Activated CD4-positive, alpha-beta memory T cell treated with anti-CD3 and anti-CD28 coated beads for 36 hours (primary cell): ENCODE data around the gene LENEP. TPM values are rescaled to one million over a fixed set of nuclear protein-coding genes. Genes with fewer than 3 reads are reported as not detected.

Experiments
- CTCF ChIA-PET: fragments of 350-600 bp; sonication (Branson Sonifier 250); formaldehyde crosslinking; loops from one replicate; lab custom pipeline; 2021; ENCODE audit warnings: antibody characterized with exemption, inconsistent platforms; lab: Charles Lee
- POLR2A ChIA-PET: fragments of 350-600 bp; sonication (Branson Sonifier 250); formaldehyde crosslinking; loops from one replicate; lab custom pipeline; 2021; ENCODE audit warnings: antibody characterized with exemption; lab: Charles Lee
- DNase-seq: peaks from one replicate; pipeline ENCODE4 v3.0.0-alpha.2; 2020
- H3K27ac Mint-ChIP-seq: one replicate; pipeline ENCODE4 v1.8.0; 2021; ENCODE audit warnings: mixed read lengths
- H3K27me3 Mint-ChIP-seq: one replicate; pipeline ENCODE4 v1.8.0; 2021; ENCODE audit warnings: mixed read lengths
- H3K36me3 Mint-ChIP-seq: one replicate; pipeline ENCODE4 v1.8.0; 2021; ENCODE audit warnings: mixed read lengths
- H3K4me1 Mint-ChIP-seq: one replicate; pipeline ENCODE4 v1.8.0; 2021; ENCODE audit warnings: low read depth, mixed read lengths
- H3K4me3 Mint-ChIP-seq: one replicate; pipeline ENCODE4 v1.8.0; 2021; ENCODE audit warnings: mild to moderate bottlenecking, mixed read lengths
- H3K9me3 Mint-ChIP-seq: one replicate; pipeline ENCODE4 v1.8.0; 2021; ENCODE audit warnings: mixed read lengths
- intact Hi-C: fragments of 100-400 bp; cut with micrococcal nuclease; formaldehyde crosslinking; loops from one replicate; pipeline ENCODE4 v1.15.1; 2023
- total RNA-seq, 2 experiments: library from RNA; stranded (reverse); gene quantifications; one replicate each; pipeline ENCODE4 v1.2.3, GENCODE V29; 2021

LENEP gene
- total RNA-seq, 2 experiments from 2014 or later: 0.36 to 0.56 TPM

GRCh38 chr1:155006601-155007101 lies 13.3 kb downstream of the LENEP start:
- Mint-ChIP-seq H3K27me3 (no peaks in the 10 kb centered on the region), H3K9me3 (no peaks in the 10 kb centered on the region), H3K36me3 (peaks cover 29% of the 10 kb centered on the region), H3K27ac (peak overlapping the region; percentile 99), H3K4me1 (peaks cover 54% of the 10 kb centered on the region), H3K4me3 (peak overlapping the region; percentile 84)
- peak; percentile 67 for DNase-seq
- ChIA-PET CTCF (interaction anchor here (0.6 to 4.2 kb wide), 4 partner anchors 10 to 78 kb away, joined by 3 to 43 read pairs (median 4); partner anchors contain the start of genes ADAM15 and PYGO2), POLR2A (interaction anchor here (0.7 to 3.9 kb wide), 3 partner anchors 11 to 681 kb away, joined by 3 to 31 read pairs (median 4); no protein-coding TSS in a partner anchor)
- intact Hi-C loops: loop anchor here (10.0 kb wide), 2 partner anchors 672 to 1352 kb away; partner anchors contain the start of gene SNAPIN

- Mint-ChIP-seq H3K36me3 (peaks cover 29% of the 10 kb centered on the region), H3K27me3 (no peaks in the 10 kb centered on the region), H3K4me3 (peak overlapping the region; percentile 16), H3K4me1 (peaks cover 59% of the 10 kb centered on the region), H3K9me3 (no peaks in the 10 kb centered on the region), H3K27ac (peak overlapping the region; percentile 99)
- CTCF ChIA-PET: interaction anchor here (0.9 to 4.2 kb wide), 7 partner anchors 8 to 78 kb away, joined by 3 to 43 read pairs (median 4); partner anchors contain the start of genes ADAM15 and PYGO2
- POLR2A ChIA-PET: interaction anchor here (1.0 to 3.9 kb wide), 3 partner anchors 8 to 32 kb away, joined by 3 to 31 read pairs (median 11); no protein-coding TSS in a partner anchor
- intact Hi-C loops: loop anchor here (10.0 kb wide), 2 partner anchors 673 to 1353 kb away; partner anchors contain the start of gene SNAPIN
- DNase-seq: no peak
Measured at GRCh38 chr1:155007251-155007828, 14.0 kb downstream of the LENEP start.

GRCh38 chr1:155008015-155008941 lies 14.9 kb downstream of the LENEP start:
- Mint-ChIP-seq H3K4me1 (peaks cover 69% of the 10 kb centered on the region), H3K36me3 (peaks cover 33% of the 10 kb centered on the region), H3K27me3 (no peaks in the 10 kb centered on the region), H3K4me3 (peak overlapping the region; percentile 97), H3K27ac (peak overlapping the region; percentile 99), H3K9me3 (no peaks in the 10 kb centered on the region)
- peak; percentile 89 for DNase-seq
- ChIA-PET POLR2A (interaction anchor here (0.8 to 3.9 kb wide), 4 partner anchors 9 to 47 kb away, joined by 3 to 31 read pairs (median 7); partner anchors contain the start of gene PYGO2), CTCF (interaction anchor here (0.9 to 4.2 kb wide), 7 partner anchors 8 to 72 kb away, joined by 3 to 43 read pairs (median 4); partner anchors contain the start of gene ADAM15)
- intact Hi-C loops: loop anchor here (1.0 to 10.0 kb wide), 3 partner anchors 9 to 1353 kb away; partner anchors contain the start of gene SNAPIN

- no peaks in the 10 kb centered on the region for H3K27me3 Mint-ChIP-seq
- intact Hi-C loops: loop anchor here (10.0 kb wide), 2 partner anchors 674 to 1354 kb away; partner anchors contain the start of gene SNAPIN
- ChIA-PET CTCF (interaction anchor here (1.6 to 4.2 kb wide), 3 partner anchors 7 to 42 kb away, joined by 4 to 43 read pairs (median 13); partner anchors contain the start of gene ADAM15), POLR2A (interaction anchor here (0.8 to 3.9 kb wide), 3 partner anchors 8 to 48 kb away, joined by 3 to 31 read pairs (median 4); partner anchors contain the start of gene PYGO2)
- peak overlapping the region; percentile 97 for H3K4me3 Mint-ChIP-seq
- peak overlapping the region; percentile 99 for H3K27ac Mint-ChIP-seq
- no peaks in the 10 kb centered on the region for H3K9me3 Mint-ChIP-seq
- H3K4me1 Mint-ChIP-seq: peaks cover 74% of the 10 kb centered on the region
- H3K36me3 Mint-ChIP-seq: peaks cover 37% of the 10 kb centered on the region
- DNase-seq: peak; percentile 71
Measured at GRCh38 chr1:155009221-155009711, 15.9 kb downstream of the LENEP start.

GRCh38 chr1:155009742-155010141 lies 16.4 kb downstream of the LENEP start:
- H3K27ac Mint-ChIP-seq: peak overlapping the region; percentile 99
- peaks cover 73% of the 10 kb centered on the region for H3K4me1 Mint-ChIP-seq
- H3K36me3 Mint-ChIP-seq: peaks cover 40% of the 10 kb centered on the region
- DNase-seq: no peak
- ChIA-PET POLR2A (interaction anchor here (0.7 to 1.5 kb wide), 2 partner anchors 9 to 27 kb away, joined by 3 to 4 read pairs; no protein-coding TSS in a partner anchor), CTCF (interaction anchor here (1.1 to 4.2 kb wide), 5 partner anchors 7 to 82 kb away, joined by 3 to 43 read pairs (median 6); no protein-coding TSS in a partner anchor)
- no peaks in the 10 kb centered on the region for H3K27me3 Mint-ChIP-seq
- H3K9me3 Mint-ChIP-seq: no peaks in the 10 kb centered on the region
- intact Hi-C loops: loop anchor here (1.0 to 10.0 kb wide), 3 partner anchors 7 to 1355 kb away; partner anchors contain the start of genes SNAPIN and ZBTB7B
- H3K4me3 Mint-ChIP-seq: peak overlapping the region; percentile 97

GRCh38 chr1:155010211-155010918 lies 17.0 kb downstream of the LENEP start:
- Mint-ChIP-seq H3K4me3 (peak overlapping the region; percentile 97), H3K27me3 (no peaks in the 10 kb centered on the region), H3K4me1 (peaks cover 73% of the 10 kb centered on the region), H3K9me3 (no peaks in the 10 kb centered on the region), H3K36me3 (peaks cover 41% of the 10 kb centered on the region), H3K27ac (peak overlapping the region; percentile 99)
- ChIA-PET CTCF (interaction anchor here (0.8 to 1.7 kb wide), 5 partner anchors 10 to 163 kb away, joined by 3 to 6 read pairs (median 3); partner anchors contain the start of gene KRTCAP2), POLR2A (interaction anchor here (0.7 to 1.8 kb wide), 3 partner anchors 9 to 28 kb away, joined by 3 to 11 read pairs (median 4); no protein-coding TSS in a partner anchor)
- intact Hi-C loops: loop anchor here (1.0 kb wide), 1 partner anchor 8 kb away; the partner anchor contains the start of gene ZBTB7B
- peak; percentile 64 for DNase-seq

GRCh38 chr1:155011004-155011416 lies 17.6 kb downstream of the LENEP start:
- intact Hi-C loops: no loop called here
- DNase-seq: no peak
- Mint-ChIP-seq H3K27me3 (no peaks in the 10 kb centered on the region), H3K36me3 (peaks cover 47% of the 10 kb centered on the region), H3K4me3 (peak overlapping the region; percentile 97), H3K4me1 (peaks cover 73% of the 10 kb centered on the region), H3K27ac (peak overlapping the region; percentile 99), H3K9me3 (no peaks in the 10 kb centered on the region)
- CTCF ChIA-PET: interaction anchor here (1.0 to 1.7 kb wide), 4 partner anchors 11 to 80 kb away, joined by 3 to 6 read pairs (median 4); no protein-coding TSS in a partner anchor
- POLR2A ChIA-PET: interaction anchor here (0.5 to 1.8 kb wide), 2 partner anchors 11 to 18 kb away, joined by 5 to 11 read pairs; no protein-coding TSS in a partner anchor

- Mint-ChIP-seq H3K9me3 (no peaks in the 10 kb centered on the region), H3K4me1 (peaks cover 73% of the 10 kb centered on the region), H3K36me3 (peaks cover 52% of the 10 kb centered on the region), H3K4me3 (peak overlapping the region; percentile 97), H3K27ac (peak overlapping the region; percentile 99), H3K27me3 (no peaks in the 10 kb centered on the region)
- no peak for DNase-seq
- intact Hi-C loops: no loop called here
- ChIA-PET CTCF (interaction anchor here (1.0 to 9.8 kb wide), 6 partner anchors 14 to 74 kb away, joined by 3 to 144 read pairs (median 4); partner anchors contain the start of genes LENEP and PYGO2), POLR2A (interaction anchor here (0.5 to 1.8 kb wide), 2 partner anchors 12 to 19 kb away, joined by 5 to 11 read pairs; no protein-coding TSS in a partner anchor)
Measured at GRCh38 chr1:155011437-155012025, 18.1 kb downstream of the LENEP start.

GRCh38 chr1:155012026-155012546 lies 18.7 kb downstream of the LENEP start:
- peak overlapping the region; percentile 99 for H3K27ac Mint-ChIP-seq
- intact Hi-C loops: no loop called here
- H3K4me1 Mint-ChIP-seq: peaks cover 72% of the 10 kb centered on the region
- ChIA-PET CTCF (interaction anchor here (1.0 to 9.8 kb wide), 5 partner anchors 15 to 73 kb away, joined by 3 to 144 read pairs (median 5); partner anchors contain the start of genes LENEP and PYGO2), POLR2A (interaction anchor here (1.4 kb wide), 1 partner anchor 8 kb away, joined by 3 read pairs; no protein-coding TSS in a partner anchor)
- peak overlapping the region; percentile 63 for H3K4me3 Mint-ChIP-seq
- DNase-seq: peak; percentile 78
- H3K36me3 Mint-ChIP-seq: peaks cover 53% of the 10 kb centered on the region
- H3K9me3 Mint-ChIP-seq: no peaks in the 10 kb centered on the region
- no peaks in the 10 kb centered on the region for H3K27me3 Mint-ChIP-seq
